Suprapubic skin (tissue), 4 donors: ENCODE data around the gene KDM6B. TPM values are rescaled to one million over a fixed set of nuclear protein-coding genes. Genes with fewer than 3 reads are reported as not detected.
A peak's percentile ranks its signal among the peaks of the same experiment; 100 is the strongest.

Experiments
- DNase-seq, 2 donors: peaks; one replicate each; pipeline ENCODE4 v3.0.0-alpha.2; 2019; ENCODE audit warnings: low spot score in 2 of 2
- H3K27ac ChIP-seq: fragments of 200-600 bp; sonication (generic); one replicate; pipeline ENCODE4 v1.5.1; 2019
- H3K27me3 ChIP-seq: fragments of 200-600 bp; sonication (generic); one replicate; pipeline ENCODE4 v1.5.1; 2019
- H3K36me3 ChIP-seq: fragments of 200-600 bp; sonication (generic); one replicate; pipeline ENCODE4 v1.5.1; 2019
- H3K4me1 ChIP-seq: fragments of 200-600 bp; sonication (generic); one replicate; pipeline ENCODE4 v1.5.1; 2019
- H3K4me3 ChIP-seq: fragments of 200-600 bp; sonication (generic); one replicate; pipeline ENCODE4 v1.5.1; 2019; ENCODE audit warnings: mild to moderate bottlenecking
- H3K9me3 ChIP-seq: fragments of 200-600 bp; sonication (generic); one replicate; pipeline ENCODE4 v1.5.1; 2019
- CTCF ChIP-seq, 2 donors: fragments of 200-600 bp in 1 of 2; fragments of 450-650 bp in 1 of 2; sonication (generic) in 1 of 2; IDR thresholded peaks; one replicate each; pipeline ENCODE4 v1.5.1; 2016 to 2019; ENCODE audit warnings: antibody characterized with exemption in 2 of 2, mild to moderate bottlenecking in 1 of 2, moderate library complexity in 1 of 2
- EP300 ChIP-seq: sonication (generic); formaldehyde crosslinking; IDR thresholded peaks from one replicate; pipeline ENCODE4 v1.6.1; 2017; ENCODE audit warnings: antibody characterized with exemption
- POLR2A ChIP-seq, 2 donors: fragments of 450-650 bp; IDR thresholded peaks; one replicate each; pipeline ENCODE4 v1.6.1; 2017; ENCODE audit warnings: antibody characterized with exemption in 2 of 2, mild to moderate bottlenecking in 2 of 2, moderate library complexity in 2 of 2
- POLR2AphosphoS5 ChIP-seq, 3 donors: sonication (generic); formaldehyde crosslinking; IDR thresholded peaks; one replicate each; pipeline ENCODE4 v1.6.1; 2017; ENCODE audit warnings: antibody characterized with exemption in 3 of 3
- WGBS: methylation state at CpG from one replicate; pipeline ENCODE4 v1.1.5; 2018; 5-methylcytosine and 5-hydroxymethylcytosine counted together
- total RNA-seq, 4 donors: library from RNA; depleted of rRNA; stranded (reverse); fragments of >200 nt; gene quantifications; one replicate each; pipeline ENCODE4 v1.1.0, GENCODE V29; 2016

Gene KDM6B
- total RNA-seq, 4 donors from 2014 or later: 21.4 to 31.0 (median 26.7) TPM

GRCh38 chr17:7849751-7850504 is 15.9 kb downstream of the KDM6B start:
- Histone ChIP-seq H3K27me3 (no peaks in the 10 kb centered on the region), H3K27ac (no peak overlapping the region), H3K4me1 (peaks cover 37% of the 10 kb centered on the region), H3K36me3 (peaks cover 71% of the 10 kb centered on the region), H3K9me3 (no peaks in the 10 kb centered on the region), H3K4me3 (no peak overlapping the region)
- 80% methylated on average over 8 of the region's 12 CpGs for WGBS
- peak in 1 of 2 donors; percentile 60 for DNase-seq
- TF ChIP-seq CTCF (IDR thresholded peaks at IDR 0.05) (no peak), POLR2AphosphoS5 (IDR thresholded peaks at IDR 0.05) (no peak), EP300 (no peak), POLR2A (IDR thresholded peaks at IDR 0.05) (no peak)

GRCh38 chr17:7850701-7851437 is 16.9 kb downstream of the KDM6B start:
- peaks cover 66% of the 10 kb centered on the region for H3K36me3 ChIP-seq
- peak in 1 of 2 donors; percentile 75 for DNase-seq
- 92% methylated on average over 15 of the region's 17 CpGs for WGBS
- H3K4me1 ChIP-seq: peaks cover 37% of the 10 kb centered on the region
- no peak overlapping the region for H3K27ac ChIP-seq
- H3K9me3 ChIP-seq: no peaks in the 10 kb centered on the region
- H3K4me3 ChIP-seq: no peak overlapping the region
- H3K27me3 ChIP-seq: no peaks in the 10 kb centered on the region
- TF ChIP-seq POLR2A (IDR thresholded peaks at IDR 0.05) (no peak), EP300 (no peak), CTCF (IDR thresholded peaks at IDR 0.05) (no peak)

GRCh38 chr17:7851438-7852261 is 17.6 kb downstream of the KDM6B start:
- TF ChIP-seq EP300 (no peak), POLR2A (IDR thresholded peaks at IDR 0.05) (no peak), CTCF (IDR thresholded peaks at IDR 0.05) (peak; percentile 97 to 98), POLR2AphosphoS5 (IDR thresholded peaks at IDR 0.05) (peak; percentile 5 to 80 (median 25))
- Histone ChIP-seq H3K36me3 (peaks cover 58% of the 10 kb centered on the region), H3K4me3 (no peak overlapping the region)

DNA sequence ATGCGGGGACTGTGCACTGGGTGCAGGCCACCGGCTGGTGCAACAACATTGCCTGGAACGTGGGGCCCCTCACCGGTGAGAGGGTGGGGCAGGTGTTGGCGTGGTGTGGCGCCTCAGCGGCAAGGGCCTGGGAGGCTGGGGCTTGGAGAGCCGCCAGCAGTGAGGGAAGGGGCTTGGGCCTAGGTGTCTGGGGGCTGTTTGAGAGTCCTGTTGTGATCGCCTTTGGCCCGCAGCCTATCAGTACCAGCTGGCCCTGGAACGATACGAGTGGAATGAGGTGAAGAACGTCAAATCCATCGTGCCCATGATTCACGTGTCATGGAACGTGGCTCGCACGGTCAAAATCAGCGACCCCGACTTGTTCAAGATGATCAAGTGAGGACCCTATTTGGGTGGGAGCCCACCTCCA is 18.2 kb downstream of the KDM6B start:
- H3K27ac ChIP-seq: no peak overlapping the region
- H3K36me3 ChIP-seq: peaks cover 52% of the 10 kb centered on the region
- H3K4me3 ChIP-seq: no peak overlapping the region
- no peak for TF ChIP-seq EP300
- TF ChIP-seq POLR2A (IDR thresholded peaks at IDR 0.05): no peak
- TF ChIP-seq CTCF (IDR thresholded peaks at IDR 0.05): no peak
- peak; percentile 70 to 77 for DNase-seq
- no peaks in the 10 kb centered on the region for H3K9me3 ChIP-seq
- no peaks in the 10 kb centered on the region for H3K27me3 ChIP-seq
- peaks cover 45% of the 10 kb centered on the region for H3K4me1 ChIP-seq
- WGBS: 65% methylated on average over 11 of the region's 20 CpGs

More at GRCh38 chr17:7851438-7852261, 17.6 kb downstream of the KDM6B start:
- 29% methylated on average over 26 of the region's 60 CpGs for WGBS
- Histone ChIP-seq H3K4me1 (peaks cover 42% of the 10 kb centered on the region), H3K27me3 (no peaks in the 10 kb centered on the region), H3K27ac (no peak overlapping the region), H3K9me3 (no peaks in the 10 kb centered on the region)
- DNase-seq: peak; percentile 95
